ENCODE measurements around the gene PDLIM3. TPM values are rescaled to one million over a fixed set of nuclear protein-coding genes. Genes with fewer than 3 reads are reported as not detected.

The PDLIM3 gene
- total and polyA plus RNA-seq, 9 of the 15 experiments (the other 6 are each of a cell fraction or from before 2014, with no cell fraction given): 0.06 TPM; not detected in 8

- TF ChIP-seq, protein P1, sequence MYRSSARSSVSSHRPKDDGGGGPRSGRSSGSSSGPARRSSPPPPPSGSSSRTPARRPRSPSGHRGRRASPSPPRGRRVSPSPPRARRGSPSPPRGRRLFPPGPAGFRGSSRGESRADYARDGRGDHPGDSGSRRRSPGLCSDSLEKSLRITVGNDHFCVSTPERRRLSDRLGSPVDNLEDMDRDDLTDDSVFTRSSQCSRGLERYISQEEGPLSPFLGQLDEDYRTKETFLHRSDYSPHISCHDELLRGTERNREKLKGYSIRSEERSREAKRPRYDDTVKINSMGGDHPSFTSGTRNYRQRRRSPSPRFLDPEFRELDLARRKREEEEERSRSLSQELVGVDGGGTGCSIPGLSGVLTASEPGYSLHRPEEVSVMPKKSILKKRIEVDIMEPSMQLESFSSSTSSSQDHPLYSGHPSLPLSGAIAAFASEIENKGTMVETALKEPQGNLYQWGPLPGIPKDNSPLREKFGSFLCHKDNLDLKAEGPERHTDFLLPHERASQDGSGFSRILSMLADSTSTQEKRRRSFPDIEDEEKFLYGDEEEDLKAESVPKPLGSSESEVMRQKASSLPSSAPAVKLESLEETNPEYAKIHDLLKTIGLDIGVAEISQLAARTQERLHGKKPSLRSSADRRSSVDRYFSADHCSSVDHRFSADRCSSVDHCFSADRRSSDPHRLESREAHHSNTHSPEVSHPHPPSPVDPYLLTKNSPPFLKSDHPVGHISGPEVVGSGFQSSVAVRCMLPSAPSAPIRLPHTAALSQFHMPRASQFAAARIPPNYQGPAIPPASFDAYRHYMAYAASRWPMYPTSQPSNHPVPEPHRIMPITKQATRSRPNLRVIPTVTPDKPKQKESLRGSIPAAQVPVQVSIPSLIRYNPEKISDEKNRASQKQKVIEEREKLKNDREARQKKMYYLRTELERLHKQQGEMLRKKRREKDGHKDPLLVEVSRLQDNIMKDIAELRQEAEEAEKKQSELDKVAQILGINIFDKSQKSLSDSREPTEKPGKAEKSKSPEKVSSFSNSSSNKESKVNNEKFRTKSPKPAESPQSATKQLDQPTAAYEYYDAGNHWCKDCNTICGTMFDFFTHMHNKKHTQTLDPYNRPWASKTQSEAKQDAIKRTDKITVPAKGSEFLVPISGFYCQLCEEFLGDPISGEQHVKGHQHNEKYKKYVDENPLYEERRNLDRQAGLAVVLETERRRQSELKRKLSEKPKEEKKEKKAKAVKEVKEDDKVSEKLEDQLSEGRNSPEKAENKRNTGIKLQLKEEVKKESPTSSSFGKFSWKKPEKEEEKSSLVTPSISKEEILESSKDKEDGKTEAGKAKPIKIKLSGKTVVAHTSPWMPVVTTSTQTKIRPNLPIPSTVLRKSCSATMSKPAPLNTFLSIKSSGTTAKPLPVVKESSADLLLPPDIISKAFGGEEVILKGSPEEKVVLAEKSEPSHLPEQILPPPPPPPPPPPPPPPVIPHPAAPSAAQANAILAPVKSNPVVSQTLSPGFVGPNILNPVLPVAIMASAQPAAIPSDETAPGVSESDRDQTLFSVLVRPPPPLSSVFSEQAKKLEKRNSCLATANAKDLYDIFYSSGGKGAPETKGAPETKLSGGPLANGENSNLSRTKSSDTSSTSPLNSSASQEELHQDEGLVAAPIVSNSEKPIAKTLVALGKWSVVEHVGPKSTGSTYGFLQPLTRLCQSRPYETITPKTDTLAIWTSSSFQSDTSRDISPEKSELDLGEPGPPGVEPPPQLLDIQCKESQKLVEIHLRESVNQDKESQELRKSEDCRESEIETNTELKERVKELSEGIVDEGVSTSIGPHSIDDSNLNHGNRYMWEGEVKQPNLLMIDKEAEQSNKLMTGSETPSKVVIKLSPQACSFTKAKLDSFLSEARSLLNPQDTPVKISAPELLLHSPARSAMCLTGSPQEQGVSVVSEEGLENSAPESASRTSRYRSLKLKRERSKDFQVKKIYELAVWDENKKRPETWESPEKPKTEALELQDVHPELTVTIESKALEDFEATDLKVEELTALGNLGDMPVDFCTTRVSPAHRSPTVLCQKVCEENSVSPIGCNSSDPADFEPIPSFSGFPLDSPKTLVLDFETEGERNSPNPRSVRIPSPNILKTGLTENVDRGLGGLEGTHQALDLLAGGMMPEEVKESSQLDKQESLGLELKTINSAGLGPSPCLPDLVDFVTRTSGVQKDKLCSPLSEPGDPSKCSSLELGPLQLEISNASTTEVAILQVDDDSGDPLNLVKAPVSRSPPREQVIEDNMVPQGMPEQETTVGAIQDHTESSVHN (IDR thresholded peaks at IDR 0.05; ENCODE audit: borderline replicate concordance in 1 of 2, low read depth in 1 of 2): peak in 1 of 2 experiments; percentile 93; a peak in 2 of 4 replicates
- TF ChIP-seq ZNF41 (CRISPR knock-in tag; conservative IDR thresholded peaks at IDR 0.05): no peak
- no peak for TF ChIP-seq HNRNPUL1 (IDR thresholded peaks at IDR 0.05; ENCODE audit: low read length)
- 0 out of 2 replicates have a peak, but pooled peaks have one; percentile 22 for TF ChIP-seq ZNF24 (IDR thresholded peaks at IDR 0.05)
- TF ChIP-seq E2F6 (IDR thresholded peaks at IDR 0.05; ENCODE audit: borderline replicate concordance in 1 of 2, extremely low read depth in 1 of 2, insufficient read depth in 1 of 2, insufficient read length in 1 of 2, low read depth in 1 of 2, low read length in 1 of 2, poor library complexity in 1 of 2, severe bottlenecking in 1 of 2): peak in 1 of 2 experiments; percentile 13
- TF ChIP-seq MEF2D (tag; conservative IDR thresholded peaks at IDR 0.05; ENCODE audit: low read depth): peak; percentile 91
- peak in 1 of 2 experiments; percentile 38; a peak in 1 of 4 replicates for TF ChIP-seq KDM4B (IDR thresholded peaks at IDR 0.05; ENCODE audit: borderline replicate concordance in 2 of 2, low read depth in 1 of 2)
- TF ChIP-seq, protein P2, sequence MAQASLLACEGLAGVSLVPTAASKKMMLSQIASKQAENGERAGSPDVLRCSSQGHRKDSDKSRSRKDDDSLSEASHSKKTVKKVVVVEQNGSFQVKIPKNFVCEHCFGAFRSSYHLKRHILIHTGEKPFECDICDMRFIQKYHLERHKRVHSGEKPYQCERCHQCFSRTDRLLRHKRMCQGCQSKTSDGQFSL (CRISPR knock-in tag; IDR thresholded peaks at IDR 0.05): no peak
- TF ChIP-seq, protein P2 (tag; IDR thresholded peaks at IDR 0.05): no peak
- peak; percentile 41 for TF ChIP-seq EP300 (IDR thresholded peaks at IDR 0.05; ENCODE audit: low read length)
- TF ChIP-seq ZNF232 (CRISPR knock-in tag; IDR thresholded peaks at IDR 0.05): no peak
- peak; percentile 91 for TF ChIP-seq NFE2L1 (tag; IDR thresholded peaks at IDR 0.05; ENCODE audit: borderline replicate concordance, low read depth)
- peak; percentile 93 for TF ChIP-seq NFE2 (IDR thresholded peaks at IDR 0.05; ENCODE audit: low read depth)
- no peak for TF ChIP-seq ESRRA (IDR thresholded peaks at IDR 0.05; ENCODE audit: borderline replicate concordance, low read depth)
- TF ChIP-seq DACH1 (IDR thresholded peaks at IDR 0.05; ENCODE audit: partially characterized antibody): no peak
Measured at GRCh38 chr4:185504098-185505047, 30.9 kb downstream of the PDLIM3 start (continued).

Measured in K562 (cell line).